GM23338 (cell line): Measurements from ENCODE around the gene STPG1. TPM values are rescaled to one million over a fixed set of nuclear protein-coding genes. Genes with fewer than 3 reads are reported as not detected.
A peak's percentile ranks its signal among the peaks of the same experiment; 100 is the strongest.

Source experiments
- ATAC-seq: fragments of 200-7000 bp; cut with Tn5 transposase; 3 replicates; pipeline ENCODE4 v1.9.1; 2020
- DNase-seq: peaks from one replicate; pipeline ENCODE4 v3.0.0-alpha.2; 2015; ENCODE audit warnings: low spot score
- H2AFZ ChIP-seq: fragments of 200-600 bp; sonication (generic); 2 replicates; pipeline ENCODE4 v1.8.0; 2016; ENCODE audit warnings: antibody characterized with exemption, mild to moderate bottlenecking, moderate library complexity
- H3F3A ChIP-seq: fragments of 200-600 bp; sonication (generic); replicated peaks from 2 replicates; pipeline ENCODE4 v1.8.0; 2017; ENCODE audit warnings: antibody characterized with exemption, mixed run types, low read depth
- H3K27ac ChIP-seq: fragments of 200-600 bp; sonication (generic); 2 replicates; pipeline ENCODE4 v1.6.1; 2016; ENCODE audit warnings: low read depth
- H3K27me3 ChIP-seq: fragments of 200-600 bp; sonication (generic); 2 replicates; pipeline ENCODE4 v1.8.0; 2016; ENCODE audit warnings: mild to moderate bottlenecking, mixed run types, moderate library complexity; ENCODE audit not compliant: insufficient read depth
- H3K36me3 ChIP-seq: fragments of 200-600 bp; sonication (generic); 2 replicates; pipeline ENCODE4 v1.8.0; 2016; ENCODE audit warnings: mild to moderate bottlenecking; ENCODE audit not compliant: insufficient read depth
- H3K4me1 ChIP-seq: fragments of 200-600 bp; sonication (generic); 2 replicates; pipeline ENCODE4 v1.8.0; 2016; ENCODE audit warnings: mild to moderate bottlenecking, moderate library complexity; ENCODE audit not compliant: insufficient read depth
- H3K4me2 ChIP-seq: fragments of 200-600 bp; sonication (generic); 2 replicates; pipeline ENCODE4 v1.7.1; 2017; ENCODE audit warnings: mixed run types
- H3K4me3 ChIP-seq: fragments of 200-600 bp; sonication (generic); 2 replicates; pipeline ENCODE4 v1.6.1; 2016; ENCODE audit warnings: mixed run types
- H3K79me2 ChIP-seq: fragments of 200-600 bp; sonication (generic); replicated peaks from 2 replicates; pipeline ENCODE4 v1.8.0; 2017; ENCODE audit warnings: mild to moderate bottlenecking; ENCODE audit not compliant: insufficient read depth
- H3K9me2 ChIP-seq: fragments of 200-600 bp; sonication (generic); 2 replicates; pipeline ENCODE4 v1.8.0; 2017; ENCODE audit not compliant: insufficient read depth
- H4K20me1 ChIP-seq: fragments of 200-600 bp; sonication (generic); replicated peaks from 2 replicates; pipeline ENCODE4 v1.8.0; 2017; ENCODE audit warnings: mild to moderate bottlenecking; ENCODE audit not compliant: insufficient read depth
- H3K27ac Mint-ChIP-seq: 2 replicates; pipeline ENCODE4 v1.8.0; 2020; ENCODE audit warnings: inconsistent platforms, mild to moderate bottlenecking, moderate library complexity, mixed read lengths
- H3K27me3 Mint-ChIP-seq: 3 replicates; pipeline ENCODE4 v1.8.0; 2022; ENCODE audit warnings: low read depth, mild to moderate bottlenecking, moderate library complexity, mixed read lengths, inconsistent platforms; ENCODE audit not compliant: insufficient read depth, poor library complexity
- H3K36me3 Mint-ChIP-seq: 3 replicates; pipeline ENCODE4 v1.8.0; 2021; ENCODE audit warnings: low read depth, mild to moderate bottlenecking, inconsistent platforms, moderate library complexity, mixed read lengths
- H3K4me1 Mint-ChIP-seq: 3 replicates; pipeline ENCODE4 v1.8.0; 2020; ENCODE audit warnings: mild to moderate bottlenecking, inconsistent platforms, mixed read lengths
- H3K4me3 Mint-ChIP-seq: 3 replicates; pipeline ENCODE4 v1.8.0; 2021; ENCODE audit warnings: moderate library complexity, mild to moderate bottlenecking, inconsistent platforms, mixed read lengths
- H3K9me3 Mint-ChIP-seq: 3 replicates; pipeline ENCODE4 v1.8.0; 2020; ENCODE audit warnings: moderate library complexity, mild to moderate bottlenecking, inconsistent platforms, mixed read lengths
- CREB1 ChIP-seq: fragments of 250-450 bp; sonication (Bioruptor Pico); IDR thresholded peaks from 2 replicates; pipeline ENCODE4 v1.5.0; 2020; ENCODE audit warnings: low read depth, mild to moderate bottlenecking, moderate library complexity
- EZH2 ChIP-seq: fragments of 200-600 bp; sonication (generic); IDR thresholded peaks from one replicate; pipeline ENCODE4 v1.8.0; 2017; ENCODE audit warnings: antibody characterized with exemption, mild to moderate bottlenecking, low read depth; ENCODE audit not compliant: unreplicated experiment
- JUNB ChIP-seq: IDR thresholded peaks from one replicate; pipeline ENCODE4 v1.6.1; 2016; ENCODE audit warnings: antibody characterized with exemption; ENCODE audit not compliant: unreplicated experiment
- STAT1 ChIP-seq: IDR thresholded peaks from one replicate; pipeline ENCODE4 v1.6.1; 2016; ENCODE audit warnings: antibody characterized with exemption; ENCODE audit not compliant: unreplicated experiment
- ZNF331 ChIP-seq: fragments of 250-450 bp; sonication (Bioruptor Pico); IDR thresholded peaks from 2 replicates; pipeline ENCODE4 v1.5.0; 2020; ENCODE audit warnings: low read depth, mild to moderate bottlenecking, moderate library complexity
- polyA plus RNA-seq: library from polyadenylated mRNA; unstranded; fragments of >200 nt; fragmentation: Nextera tagmentation; extraction: Ambion mirVana; gene quantifications from 2 replicates; pipeline ENCODE4 v1.2.1, GENCODE V29; 2016
- total RNA-seq: library from RNA; depleted of rRNA; stranded (reverse); fragments of >200 nt; shearing (Covaris generic); gene quantifications from 2 replicates; pipeline ENCODE4 v1.2.3, GENCODE V29; 2014
- TF ChIP-seq, protein P1 (sequence below), 2 experiments: fragments of 200-600 bp in 1 of 2; sonication (generic) in 1 of 2; conservative IDR thresholded peaks; 2 replicates each; pipeline versions ENCODE4 v1.5.1 to v1.6.1; 2016 to 2017; ENCODE audit warnings: antibody characterized with exemption in 2 of 2, low read depth in 2 of 2, mild to moderate bottlenecking in 2 of 2, moderate library complexity in 1 of 2
- TF ChIP-seq, protein P2 (sequence below): IDR thresholded peaks from 2 replicates; pipeline ENCODE4 v1.6.1; 2016; ENCODE audit warnings: antibody characterized with exemption
- TF ChIP-seq, protein P3 (sequence below): fragments of 250-450 bp; sonication (Bioruptor Pico); IDR thresholded peaks from 2 replicates; pipeline ENCODE4 v1.5.0; 2020; ENCODE audit warnings: mild to moderate bottlenecking, moderate library complexity

The STPG1 gene
- total and polyA plus RNA-seq, 2 experiments from 2014 or later: 8.2 to 11.4 TPM

- TF ChIP-seq, protein P1, sequence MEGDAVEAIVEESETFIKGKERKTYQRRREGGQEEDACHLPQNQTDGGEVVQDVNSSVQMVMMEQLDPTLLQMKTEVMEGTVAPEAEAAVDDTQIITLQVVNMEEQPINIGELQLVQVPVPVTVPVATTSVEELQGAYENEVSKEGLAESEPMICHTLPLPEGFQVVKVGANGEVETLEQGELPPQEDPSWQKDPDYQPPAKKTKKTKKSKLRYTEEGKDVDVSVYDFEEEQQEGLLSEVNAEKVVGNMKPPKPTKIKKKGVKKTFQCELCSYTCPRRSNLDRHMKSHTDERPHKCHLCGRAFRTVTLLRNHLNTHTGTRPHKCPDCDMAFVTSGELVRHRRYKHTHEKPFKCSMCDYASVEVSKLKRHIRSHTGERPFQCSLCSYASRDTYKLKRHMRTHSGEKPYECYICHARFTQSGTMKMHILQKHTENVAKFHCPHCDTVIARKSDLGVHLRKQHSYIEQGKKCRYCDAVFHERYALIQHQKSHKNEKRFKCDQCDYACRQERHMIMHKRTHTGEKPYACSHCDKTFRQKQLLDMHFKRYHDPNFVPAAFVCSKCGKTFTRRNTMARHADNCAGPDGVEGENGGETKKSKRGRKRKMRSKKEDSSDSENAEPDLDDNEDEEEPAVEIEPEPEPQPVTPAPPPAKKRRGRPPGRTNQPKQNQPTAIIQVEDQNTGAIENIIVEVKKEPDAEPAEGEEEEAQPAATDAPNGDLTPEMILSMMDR (conservative IDR thresholded peaks at IDR 0.05; ENCODE audit: low read depth in 2 of 2): no peak
- TF ChIP-seq, protein P2, sequence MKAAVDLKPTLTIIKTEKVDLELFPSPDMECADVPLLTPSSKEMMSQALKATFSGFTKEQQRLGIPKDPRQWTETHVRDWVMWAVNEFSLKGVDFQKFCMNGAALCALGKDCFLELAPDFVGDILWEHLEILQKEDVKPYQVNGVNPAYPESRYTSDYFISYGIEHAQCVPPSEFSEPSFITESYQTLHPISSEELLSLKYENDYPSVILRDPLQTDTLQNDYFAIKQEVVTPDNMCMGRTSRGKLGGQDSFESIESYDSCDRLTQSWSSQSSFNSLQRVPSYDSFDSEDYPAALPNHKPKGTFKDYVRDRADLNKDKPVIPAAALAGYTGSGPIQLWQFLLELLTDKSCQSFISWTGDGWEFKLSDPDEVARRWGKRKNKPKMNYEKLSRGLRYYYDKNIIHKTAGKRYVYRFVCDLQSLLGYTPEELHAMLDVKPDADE: no peak
- no peak for TF ChIP-seq EZH2
Measured at GRCh38 chr1:24417681-24418080, 4.1 kb upstream of the STPG1 start (continued).

DNA sequence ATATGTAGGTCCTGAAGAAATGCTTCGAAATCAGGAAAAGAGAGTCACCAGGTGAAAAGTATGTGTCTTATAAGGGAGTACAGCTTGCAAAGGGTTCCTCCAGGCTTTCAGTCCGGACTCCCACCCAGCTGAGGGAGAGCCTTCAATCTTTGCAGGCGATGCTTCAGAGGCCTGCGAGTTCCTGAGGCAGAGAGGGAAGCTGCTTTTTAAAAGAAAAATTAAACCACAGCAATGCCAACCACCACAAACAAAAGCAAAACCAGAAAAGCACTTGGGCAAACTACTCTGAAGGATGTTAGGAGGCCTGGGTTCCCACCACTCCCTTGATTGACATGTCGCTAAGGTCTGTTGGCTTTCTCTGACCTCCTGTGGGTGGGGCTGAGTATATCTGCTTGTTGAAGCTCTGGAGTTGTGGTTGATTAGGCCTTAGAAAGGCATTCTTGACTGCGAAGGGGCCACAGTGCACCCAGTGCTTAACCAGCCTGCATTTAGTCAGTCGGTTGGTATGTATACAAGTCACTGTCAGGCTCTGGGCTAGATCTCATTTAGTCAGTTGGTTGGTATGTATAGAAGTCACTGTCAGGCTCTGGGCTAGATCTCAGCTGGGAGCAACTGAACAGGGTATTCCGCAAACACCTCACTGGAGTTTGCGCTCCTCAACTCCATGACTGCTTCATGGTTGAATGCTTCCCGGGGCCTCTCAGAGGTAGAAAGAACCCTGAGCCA, 3.2 kb upstream of the STPG1 start:
- no peak overlapping the region for H3K27ac Mint-ChIP-seq
- peak overlapping the region; percentile 72 for H2AFZ ChIP-seq
- TF ChIP-seq CREB1 (CRISPR knock-in tag): no peak
- TF ChIP-seq ZNF331 (CRISPR knock-in tag): no peak
- TF ChIP-seq, protein P1 (conservative IDR thresholded peaks at IDR 0.05; ENCODE audit: low read depth in 2 of 2): no peak
- TF ChIP-seq JUNB: no peak
- TF ChIP-seq EZH2: no peak
- no peak for TF ChIP-seq STAT1
- TF ChIP-seq, protein P3, sequence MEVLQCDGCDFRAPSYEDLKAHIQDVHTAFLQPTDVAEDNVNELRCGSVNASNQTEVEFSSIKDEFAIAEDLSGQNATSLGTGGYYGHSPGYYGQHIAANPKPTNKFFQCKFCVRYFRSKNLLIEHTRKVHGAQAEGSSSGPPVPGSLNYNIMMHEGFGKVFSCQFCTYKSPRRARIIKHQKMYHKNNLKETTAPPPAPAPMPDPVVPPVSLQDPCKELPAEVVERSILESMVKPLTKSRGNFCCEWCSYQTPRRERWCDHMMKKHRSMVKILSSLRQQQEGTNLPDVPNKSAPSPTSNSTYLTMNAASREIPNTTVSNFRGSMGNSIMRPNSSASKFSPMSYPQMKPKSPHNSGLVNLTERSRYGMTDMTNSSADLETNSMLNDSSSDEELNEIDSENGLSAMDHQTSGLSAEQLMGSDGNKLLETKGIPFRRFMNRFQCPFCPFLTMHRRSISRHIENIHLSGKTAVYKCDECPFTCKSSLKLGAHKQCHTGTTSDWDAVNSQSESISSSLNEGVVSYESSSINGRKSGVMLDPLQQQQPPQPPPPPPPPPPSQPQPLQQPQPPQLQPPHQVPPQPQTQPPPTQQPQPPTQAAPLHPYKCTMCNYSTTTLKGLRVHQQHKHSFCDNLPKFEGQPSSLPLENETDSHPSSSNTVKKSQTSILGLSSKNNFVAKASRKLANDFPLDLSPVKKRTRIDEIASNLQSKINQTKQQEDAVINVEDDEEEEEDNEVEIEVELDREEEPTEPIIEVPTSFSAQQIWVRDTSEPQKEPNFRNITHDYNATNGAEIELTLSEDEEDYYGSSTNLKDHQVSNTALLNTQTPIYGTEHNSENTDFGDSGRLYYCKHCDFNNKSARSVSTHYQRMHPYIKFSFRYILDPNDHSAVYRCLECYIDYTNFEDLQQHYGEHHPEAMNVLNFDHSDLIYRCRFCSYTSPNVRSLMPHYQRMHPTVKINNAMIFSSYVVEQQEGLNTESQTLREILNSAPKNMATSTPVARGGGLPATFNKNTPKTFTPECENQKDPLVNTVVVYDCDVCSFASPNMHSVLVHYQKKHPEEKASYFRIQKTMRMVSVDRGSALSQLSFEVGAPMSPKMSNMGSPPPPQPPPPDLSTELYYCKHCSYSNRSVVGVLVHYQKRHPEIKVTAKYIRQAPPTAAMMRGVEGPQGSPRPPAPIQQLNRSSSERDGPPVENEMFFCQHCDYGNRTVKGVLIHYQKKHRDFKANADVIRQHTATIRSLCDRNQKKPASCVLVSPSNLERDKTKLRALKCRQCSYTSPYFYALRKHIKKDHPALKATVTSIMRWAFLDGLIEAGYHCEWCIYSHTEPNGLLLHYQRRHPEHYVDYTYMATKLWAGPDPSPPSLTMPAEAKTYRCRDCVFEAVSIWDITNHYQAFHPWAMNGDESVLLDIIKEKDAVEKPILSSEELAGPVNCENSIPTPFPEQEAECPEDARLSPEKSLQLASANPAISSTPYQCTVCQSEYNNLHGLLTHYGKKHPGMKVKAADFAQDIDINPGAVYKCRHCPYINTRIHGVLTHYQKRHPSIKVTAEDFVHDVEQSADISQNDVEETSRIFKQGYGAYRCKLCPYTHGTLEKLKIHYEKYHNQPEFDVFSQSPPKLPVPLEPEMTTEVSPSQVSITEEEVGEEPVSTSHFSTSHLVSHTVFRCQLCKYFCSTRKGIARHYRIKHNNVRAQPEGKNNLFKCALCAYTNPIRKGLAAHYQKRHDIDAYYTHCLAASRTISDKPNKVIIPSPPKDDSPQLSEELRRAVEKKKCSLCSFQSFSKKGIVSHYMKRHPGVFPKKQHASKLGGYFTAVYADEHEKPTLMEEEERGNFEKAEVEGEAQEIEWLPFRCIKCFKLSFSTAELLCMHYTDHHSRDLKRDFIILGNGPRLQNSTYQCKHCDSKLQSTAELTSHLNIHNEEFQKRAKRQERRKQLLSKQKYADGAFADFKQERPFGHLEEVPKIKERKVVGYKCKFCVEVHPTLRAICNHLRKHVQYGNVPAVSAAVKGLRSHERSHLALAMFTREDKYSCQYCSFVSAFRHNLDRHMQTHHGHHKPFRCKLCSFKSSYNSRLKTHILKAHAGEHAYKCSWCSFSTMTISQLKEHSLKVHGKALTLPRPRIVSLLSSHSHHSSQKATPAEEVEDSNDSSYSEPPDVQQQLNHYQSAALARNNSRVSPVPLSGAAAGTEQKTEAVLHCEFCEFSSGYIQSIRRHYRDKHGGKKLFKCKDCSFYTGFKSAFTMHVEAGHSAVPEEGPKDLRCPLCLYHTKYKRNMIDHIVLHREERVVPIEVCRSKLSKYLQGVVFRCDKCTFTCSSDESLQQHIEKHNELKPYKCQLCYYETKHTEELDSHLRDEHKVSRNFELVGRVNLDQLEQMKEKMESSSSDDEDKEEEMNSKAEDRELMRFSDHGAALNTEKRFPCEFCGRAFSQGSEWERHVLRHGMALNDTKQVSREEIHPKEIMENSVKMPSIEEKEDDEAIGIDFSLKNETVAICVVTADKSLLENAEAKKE: no peak

More for the DNA sequence above, 3.2 kb upstream of the STPG1 start:
- peaks cover 6% of the 10 kb centered on the region for H3K27me3 Mint-ChIP-seq
- no peak for ATAC-seq
- Histone ChIP-seq H3K4me1 (peaks cover 18% of the 10 kb centered on the region), H4K20me1 (no peaks in the 10 kb centered on the region), H3K27me3 (no peaks in the 10 kb centered on the region), H3K36me3 (no peaks in the 10 kb centered on the region; the same call in 1 of the 2 replicates), H3F3A (peaks cover 6% of the 10 kb centered on the region), H3K9me2 (no peaks in the 10 kb centered on the region), H3K4me3 (peak overlapping the region; percentile 68), H3K4me2 (peak overlapping the region; percentile 88), H3K79me2 (peaks cover 9% of the 10 kb centered on the region; the same call in 1 of the 2 replicates), H3K27ac (no peak overlapping the region)
- peak overlapping the region; percentile 97 for H3K4me3 Mint-ChIP-seq
- peaks cover 3% of the 10 kb centered on the region for H3K36me3 Mint-ChIP-seq
- peaks cover 32% of the 10 kb centered on the region for H3K4me1 Mint-ChIP-seq
- peak; percentile 35 for DNase-seq
- H3K9me3 Mint-ChIP-seq: no peaks in the 10 kb centered on the region
